NK-92 (cell line): ENCODE results near the gene IFITM10.

ENCODE experiments used
- DNase-seq: peaks from one replicate; lab custom pipeline; 2025; ENCODE audit not compliant: unreplicated experiment; lab: John Stamatoyannopoulos, UW

IFITM10 gene

DNA sequence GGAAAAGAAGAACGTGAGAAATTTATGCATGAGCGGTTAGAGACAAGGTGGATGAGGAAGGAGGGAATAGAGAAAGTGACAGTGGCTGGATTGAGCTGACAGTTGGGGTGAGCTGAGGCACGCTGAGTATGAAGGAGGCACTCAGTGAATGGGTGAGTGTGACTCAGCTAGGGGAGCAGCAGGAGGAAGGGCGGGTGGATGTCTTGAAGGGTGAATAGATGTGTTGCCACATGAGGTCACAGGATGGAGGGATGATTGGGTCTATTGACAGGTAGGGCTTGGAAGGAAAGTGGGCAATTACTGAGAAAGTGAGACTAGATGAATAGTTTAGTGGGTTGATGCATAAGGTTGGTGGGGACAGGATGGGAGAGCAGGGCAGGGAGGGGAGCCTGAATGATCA, 8.0 kb downstream of the IFITM10 start:
- DNase-seq, result no peak

DNA sequence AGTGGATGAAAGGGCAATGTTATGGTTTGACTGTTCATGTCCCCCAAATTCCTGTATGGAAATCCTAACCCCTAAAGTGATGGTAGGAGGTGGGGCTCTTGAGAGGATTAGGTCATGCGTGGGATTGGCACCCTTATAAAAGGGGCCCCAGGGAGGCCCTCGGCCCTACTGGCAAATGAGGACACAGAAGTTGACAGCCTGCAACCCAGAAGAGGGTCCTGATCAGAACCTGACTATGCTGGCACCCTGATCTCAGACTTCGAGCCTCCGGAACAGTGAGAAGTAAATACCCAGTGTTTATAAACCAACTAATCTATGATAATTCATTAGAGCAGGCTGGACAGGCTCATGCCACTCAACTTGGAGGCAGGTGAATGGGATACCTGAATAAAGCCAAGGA, 8.7 kb downstream of the IFITM10 start:
- DNase-seq, result no peak

DNA sequence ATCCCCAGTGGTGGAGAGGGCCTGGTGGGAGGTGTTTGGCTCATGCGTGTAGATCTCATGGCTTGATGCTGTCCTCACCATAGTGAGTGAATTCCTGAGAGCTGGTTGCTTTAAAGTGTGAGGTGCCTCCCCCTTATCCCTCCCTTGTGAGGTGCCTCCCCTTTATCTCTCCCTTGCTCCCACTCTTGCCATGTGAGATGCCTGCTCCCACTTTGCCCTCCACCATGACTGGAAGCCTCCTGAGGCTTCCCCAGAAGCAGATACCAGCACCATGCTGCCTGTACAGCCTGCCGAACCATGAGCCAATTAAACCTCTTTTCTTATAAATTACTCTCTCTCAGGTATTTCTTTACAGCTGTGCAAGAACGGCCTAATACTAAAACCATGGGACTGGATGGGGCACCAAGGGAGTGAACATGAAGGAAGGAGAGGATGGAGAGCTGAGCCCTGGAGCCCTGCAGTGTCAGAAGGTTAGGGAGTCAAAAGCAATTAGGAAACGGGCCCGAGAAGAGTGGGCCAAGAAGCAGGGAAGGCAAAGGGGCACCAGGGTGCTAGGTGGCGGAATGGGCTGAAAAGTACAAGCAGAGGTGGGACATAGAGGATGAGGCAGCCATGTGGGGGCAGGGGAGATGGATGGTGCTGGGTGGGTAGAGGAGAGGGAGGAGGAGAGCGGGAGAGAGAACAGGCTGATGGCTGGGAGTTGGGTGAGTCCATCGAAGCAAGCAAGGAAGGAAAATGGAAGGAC, 9.4 kb downstream of the IFITM10 start:
- no peak for DNase-seq

DNA sequence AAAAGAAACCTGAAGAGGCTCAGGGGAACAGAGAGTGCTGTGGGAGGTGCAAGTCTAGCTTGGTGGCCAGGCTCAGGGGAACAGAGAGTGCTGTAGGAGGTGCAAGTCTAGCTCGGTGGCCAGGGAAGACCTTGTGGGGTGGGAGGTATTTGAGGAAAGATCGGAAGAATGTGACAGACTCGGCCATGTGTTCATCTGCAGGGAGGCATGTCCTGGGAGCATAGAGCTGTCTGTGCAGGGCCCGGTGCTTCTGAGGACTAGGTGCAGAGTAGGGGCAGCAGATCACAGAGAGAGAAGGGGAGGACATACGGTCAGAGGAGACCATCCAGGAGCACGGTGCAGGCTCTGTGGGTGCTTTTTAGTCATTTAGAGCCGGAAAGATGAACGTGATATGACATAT, 10.8 kb downstream of the IFITM10 start:
- no peak for DNase-seq

DNA sequence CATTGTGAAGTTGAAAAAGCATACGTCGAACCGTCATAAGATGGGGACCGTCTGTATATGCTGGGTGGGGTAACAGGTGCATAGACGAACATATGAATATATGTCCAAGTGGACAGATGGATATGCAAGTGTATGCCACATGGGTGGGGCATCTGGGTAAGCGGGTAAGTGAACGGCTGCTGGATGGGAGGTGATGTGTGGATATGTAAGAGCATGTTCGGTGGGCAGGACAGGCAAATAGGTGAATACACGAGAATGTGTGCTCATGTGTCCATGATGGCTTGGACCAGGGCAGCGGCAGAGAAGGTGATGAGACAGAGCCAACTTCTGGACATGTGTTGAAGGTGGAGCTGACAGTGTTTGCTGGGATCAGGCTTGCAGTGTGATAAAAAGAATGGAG, 12.0 kb downstream of the IFITM10 start:
- DNase-seq, result no peak

DNA sequence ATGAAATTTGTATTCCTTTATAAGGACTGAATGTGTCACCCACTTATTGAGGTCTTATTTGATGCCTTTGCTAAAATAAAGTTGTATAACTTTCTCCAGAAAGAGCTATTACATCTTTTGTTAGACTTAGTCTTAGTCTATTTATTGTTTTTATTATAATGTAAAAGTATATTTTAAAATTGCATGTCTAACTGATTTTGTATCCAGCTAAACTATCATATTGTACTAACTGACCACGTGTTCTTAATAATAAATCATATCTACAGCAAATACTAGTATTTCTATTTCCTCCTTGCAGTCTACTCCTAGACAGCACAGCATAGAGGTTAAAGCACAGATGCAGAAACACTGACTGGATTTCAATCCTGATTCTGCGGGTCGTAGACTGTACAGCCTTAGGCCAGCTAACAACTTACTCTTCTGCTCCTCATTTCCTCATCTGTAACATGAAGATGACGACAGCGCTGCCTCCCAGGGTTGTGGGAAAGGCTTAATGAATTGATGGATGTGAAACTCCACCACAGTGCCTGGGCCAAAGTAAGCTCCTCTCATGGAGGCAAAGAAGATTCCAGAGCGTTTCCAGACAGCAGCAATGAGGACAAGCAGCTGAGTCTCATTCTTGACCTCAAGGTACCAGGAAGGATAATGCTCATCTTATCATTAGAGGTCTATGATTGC, 13.2 kb downstream of the IFITM10 start:
- no peak for DNase-seq

DNA sequence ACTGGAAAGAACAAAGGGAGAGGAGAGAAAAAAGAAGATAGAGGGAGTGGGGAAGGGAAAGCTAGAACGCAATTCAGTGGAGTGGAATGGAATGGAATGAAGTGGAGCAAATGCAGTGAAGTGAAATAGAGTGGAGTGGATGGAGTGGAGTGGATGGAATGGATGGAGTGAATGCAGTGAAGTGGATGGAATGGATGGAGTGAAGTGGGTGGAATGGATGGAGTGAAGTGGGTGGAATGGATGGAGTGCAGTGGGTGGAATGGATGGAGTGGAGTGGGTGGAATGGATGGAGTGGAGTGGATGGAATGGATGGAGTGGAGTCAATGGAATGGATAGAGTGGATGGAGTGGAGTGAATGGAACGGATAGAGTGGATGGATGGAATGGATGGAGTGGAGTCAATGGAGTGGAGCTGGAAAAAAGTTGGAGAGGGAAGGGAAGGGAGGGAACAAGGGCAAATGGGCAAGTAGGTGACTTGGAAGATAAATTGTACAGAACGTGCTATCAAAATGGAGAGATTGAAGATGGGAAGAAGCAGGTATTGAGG, 13.9 kb downstream of the IFITM10 start:
- DNase-seq, result no peak

DNA sequence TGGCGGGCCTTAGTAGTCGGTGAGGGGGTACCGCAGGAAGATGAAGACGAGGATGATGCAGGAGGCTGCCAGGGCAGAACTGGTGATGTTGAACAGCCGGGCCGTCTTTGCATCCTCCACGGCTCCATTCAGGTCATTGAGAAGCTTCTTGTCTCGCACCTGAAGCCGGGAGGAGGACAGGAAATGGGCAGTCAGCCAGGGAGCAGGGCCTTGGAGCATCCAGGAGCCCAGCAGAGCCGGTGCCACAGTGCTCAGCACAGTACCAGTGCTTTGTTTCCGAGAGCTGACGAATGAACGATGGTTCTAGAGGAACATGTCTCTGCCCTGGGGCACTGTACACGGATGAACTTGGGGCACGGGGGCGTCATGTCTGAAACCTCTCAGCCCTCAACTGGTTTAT, 15.1 kb downstream of the IFITM10 start:
- DNase-seq, result no peak

DNA sequence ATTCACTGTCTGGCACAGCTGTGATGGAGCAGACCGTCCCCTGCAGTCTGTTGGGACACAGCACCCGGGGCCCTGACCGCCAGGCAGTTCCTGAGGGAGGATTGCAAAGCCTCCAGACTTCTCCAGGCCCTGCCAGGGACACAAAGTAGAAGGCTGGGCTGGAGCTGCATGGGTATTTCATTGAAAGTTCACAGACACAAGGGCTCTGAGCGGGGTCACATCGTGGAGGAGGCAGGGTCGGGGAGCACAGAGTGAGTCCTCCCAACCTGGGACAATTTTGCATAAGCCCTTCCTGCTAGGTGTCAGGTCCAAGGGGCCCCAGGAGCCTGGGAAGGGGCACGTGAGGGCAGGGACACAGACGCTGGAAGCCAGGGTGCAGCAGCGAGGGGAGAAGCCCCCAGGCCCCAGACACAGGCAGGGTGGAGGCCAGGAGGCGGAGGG, 15.7 kb downstream of the IFITM10 start:
- no peak for DNase-seq

DNA sequence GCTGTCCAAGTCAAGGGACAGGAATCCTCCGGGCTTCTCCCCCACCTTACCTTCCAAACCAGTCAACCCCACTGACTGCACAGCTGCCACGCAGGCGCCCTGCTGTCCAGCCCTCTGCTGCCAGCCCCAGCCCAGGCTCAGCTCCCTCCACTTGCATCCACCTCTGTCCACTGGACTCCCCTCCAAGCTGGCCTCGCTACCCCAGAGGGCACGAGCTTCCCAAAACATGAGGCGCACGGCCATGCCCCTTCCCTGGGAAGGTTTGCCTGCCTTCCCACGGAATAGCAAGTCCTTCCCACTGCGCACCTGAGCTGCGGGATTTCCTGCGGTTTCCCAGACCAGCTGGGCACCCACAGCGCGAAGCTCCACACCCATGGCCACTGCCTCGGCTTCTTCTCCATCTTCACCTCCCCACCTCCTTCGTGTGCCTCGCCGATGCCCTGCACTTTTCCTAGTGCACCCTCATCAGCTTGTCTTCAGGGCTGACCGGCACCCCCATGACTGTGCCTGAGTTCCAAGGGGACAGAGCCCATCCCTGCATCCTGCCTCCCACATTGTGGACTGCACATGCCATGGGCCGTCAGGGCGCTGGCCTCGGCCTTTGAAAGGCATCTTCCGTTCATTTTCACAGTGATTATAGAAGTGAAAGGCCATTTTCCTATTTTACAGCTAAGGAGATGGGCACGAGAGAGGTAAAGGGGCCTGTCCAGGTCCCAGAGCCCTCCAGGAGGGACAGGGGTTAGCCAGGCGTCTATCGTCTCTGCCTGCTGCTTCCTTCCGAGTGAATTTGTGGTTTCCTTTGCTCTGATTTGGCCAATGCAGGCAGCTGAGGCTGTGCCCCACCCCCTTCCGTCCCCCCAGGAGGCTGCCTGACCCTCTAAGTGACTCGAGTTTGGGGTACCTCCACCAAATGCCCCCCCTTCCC, 16.4 kb downstream of the IFITM10 start:
- DNase-seq, result no peak

DNA sequence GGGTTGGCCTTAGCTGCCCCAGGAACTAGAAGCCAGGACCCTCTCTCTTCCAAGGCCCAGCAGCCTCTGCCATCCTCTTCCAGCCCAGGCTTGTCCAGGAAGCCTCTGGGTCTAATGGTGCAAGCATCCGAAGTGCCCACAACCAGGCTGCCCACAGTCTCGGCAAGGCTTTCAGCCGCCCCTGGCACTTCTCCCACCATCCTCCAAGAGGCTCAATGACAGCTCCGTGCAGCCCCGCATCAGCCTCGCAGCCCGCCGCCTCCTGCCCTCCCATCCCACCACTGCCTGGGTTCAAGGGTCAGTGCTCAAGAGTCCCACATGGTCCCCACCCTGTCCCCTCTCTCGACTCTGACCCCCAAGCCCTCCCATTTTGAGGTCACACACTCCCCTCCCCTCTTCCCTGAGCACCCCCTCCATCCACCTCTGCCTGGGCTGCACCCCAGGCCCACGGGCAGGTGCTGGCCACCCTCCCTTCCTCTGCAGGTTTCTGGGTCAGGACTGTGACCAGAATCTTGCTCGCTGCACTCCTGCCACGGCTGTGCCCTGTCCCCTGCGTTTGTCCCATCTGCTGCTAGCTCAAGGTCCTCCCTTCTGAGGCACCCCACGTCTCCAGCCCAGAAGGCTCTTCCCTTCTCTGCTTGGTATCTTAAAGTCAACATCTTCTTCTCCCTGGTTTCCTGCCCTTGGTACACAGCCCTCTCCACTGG, 17.2 kb downstream of the IFITM10 start:
- no peak for DNase-seq

DNA sequence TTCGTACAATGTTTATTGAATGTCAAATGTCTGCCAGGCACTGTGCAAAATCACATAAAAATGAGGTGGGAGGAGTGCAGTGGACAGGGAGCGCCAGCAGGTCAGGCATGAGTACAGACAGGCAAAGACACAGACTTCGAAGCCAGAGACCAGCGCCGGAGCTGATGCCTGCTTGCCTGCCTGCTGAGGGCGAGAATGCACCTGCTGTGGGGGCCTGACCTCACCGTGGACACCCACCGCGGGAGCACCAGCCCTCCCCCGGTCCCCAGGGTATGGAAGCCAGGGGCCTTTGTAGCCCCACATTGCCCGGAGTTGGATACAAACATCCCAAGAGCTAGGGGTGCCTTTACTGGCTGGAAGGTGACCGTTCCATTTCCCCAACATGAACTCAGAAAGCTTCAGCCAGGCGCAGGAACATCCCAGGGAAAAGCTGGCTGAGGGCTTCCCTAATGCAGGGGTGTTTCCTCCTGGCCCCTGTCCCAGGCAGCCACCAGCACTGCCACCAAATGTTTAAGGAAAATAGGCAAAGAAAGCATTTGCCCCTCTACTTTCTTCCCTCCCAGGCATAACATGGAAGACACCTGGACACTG, 17.9 kb downstream of the IFITM10 start:
- no peak for DNase-seq

DNA sequence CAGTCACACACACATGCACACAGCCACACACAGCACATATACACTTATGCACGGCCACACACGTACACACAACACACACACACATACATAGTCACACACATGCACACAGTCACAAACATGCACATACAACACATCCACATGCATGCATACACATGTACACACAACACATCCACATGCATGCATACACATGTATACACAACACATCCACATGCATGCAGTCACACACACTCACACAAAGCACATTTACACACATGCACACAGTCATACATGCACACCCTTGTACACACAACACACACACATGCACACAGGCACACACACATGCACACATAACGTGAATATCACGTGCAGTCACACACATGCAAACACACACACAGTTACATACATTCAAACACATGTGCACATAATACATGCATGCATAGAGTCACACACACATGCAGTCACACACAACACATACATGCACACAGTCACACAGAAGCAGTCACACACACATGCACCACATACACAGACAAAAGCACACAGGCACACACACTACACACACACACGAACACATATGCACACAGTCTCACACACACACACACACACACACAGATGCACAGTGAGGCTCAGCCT, 18.8 kb downstream of the IFITM10 start:
- no peak for DNase-seq

DNA sequence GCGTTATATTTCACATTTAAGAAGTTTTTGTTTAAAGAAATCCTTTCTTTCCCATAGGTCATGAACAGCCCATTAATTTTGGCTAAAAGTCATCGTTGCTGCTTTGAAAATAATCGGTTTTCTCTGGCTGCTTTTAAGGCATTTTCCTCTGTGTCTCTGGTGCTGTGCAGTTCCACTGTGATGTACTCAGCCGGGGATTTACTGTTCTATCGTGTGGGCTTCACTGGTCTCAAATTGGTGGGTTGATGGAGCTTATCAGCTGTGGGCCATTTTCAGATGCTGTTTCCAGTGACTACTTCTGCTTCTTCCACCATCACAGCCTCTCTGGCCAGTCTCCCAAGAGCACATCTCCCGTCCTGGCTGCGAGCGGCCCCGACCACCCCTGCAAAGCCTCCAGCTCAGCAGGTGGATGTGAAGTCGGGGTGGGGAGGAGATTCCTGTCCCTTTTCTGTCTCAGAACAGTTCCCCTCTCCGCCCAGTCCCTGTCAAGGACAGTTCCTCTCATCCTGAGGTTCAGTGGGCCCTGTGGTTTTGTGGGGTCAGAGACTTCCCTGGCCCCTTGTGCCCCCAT, 20.3 kb downstream of the IFITM10 start:
- DNase-seq, result no peak

DNA sequence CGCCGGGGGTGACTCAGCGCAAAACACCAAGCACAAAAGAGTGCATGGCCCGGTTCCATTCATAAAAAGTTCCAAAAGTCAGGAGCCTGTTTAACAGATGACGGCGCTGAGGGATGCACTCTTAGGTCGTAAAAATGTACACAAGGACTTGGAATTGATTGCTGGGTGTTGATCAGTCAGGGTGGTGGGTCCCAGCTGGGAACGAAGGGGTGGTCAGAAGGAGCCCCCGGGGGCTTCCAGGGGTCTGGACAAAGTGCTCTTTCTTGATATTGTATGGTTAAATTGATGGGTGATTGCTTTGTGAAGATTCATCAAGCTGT, 20.7 kb downstream of the IFITM10 start:
- DNase-seq, result no peak

DNA sequence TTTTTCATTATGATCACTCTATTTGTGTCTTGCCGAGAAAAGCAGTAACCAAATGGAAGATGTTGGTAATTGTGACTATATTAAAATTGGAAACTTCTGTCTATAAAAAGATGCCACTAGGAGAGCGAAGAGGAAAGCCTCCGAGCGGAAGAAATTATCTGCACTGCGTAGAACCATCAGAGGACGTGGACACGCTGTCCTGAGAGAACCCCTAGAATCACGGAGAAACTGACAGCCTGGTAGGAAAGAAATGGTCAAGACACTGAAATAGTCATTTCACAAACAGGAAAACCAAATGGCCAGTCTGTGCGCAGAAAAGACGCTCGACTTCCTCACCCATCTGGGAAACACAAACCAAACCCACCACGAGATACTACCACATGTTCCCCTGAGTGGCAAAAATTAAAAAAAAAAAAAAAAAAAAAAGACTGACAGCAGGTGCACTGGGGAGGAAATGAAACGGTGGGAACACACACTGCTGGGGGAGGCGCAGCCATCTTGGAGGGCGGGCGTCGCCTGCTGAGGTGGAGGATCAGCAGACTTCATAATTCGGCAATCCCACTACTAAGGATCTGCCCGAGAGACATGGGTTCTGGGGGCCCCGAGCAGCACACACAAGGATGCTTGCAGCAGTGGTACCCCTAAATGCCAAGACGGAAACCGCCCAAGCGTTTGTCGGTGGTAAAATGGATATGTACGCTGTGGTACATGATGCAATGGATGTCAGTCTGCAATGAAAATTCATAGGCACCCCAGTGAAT, 21.3 kb downstream of the IFITM10 start:
- DNase-seq, result no peak

DNA sequence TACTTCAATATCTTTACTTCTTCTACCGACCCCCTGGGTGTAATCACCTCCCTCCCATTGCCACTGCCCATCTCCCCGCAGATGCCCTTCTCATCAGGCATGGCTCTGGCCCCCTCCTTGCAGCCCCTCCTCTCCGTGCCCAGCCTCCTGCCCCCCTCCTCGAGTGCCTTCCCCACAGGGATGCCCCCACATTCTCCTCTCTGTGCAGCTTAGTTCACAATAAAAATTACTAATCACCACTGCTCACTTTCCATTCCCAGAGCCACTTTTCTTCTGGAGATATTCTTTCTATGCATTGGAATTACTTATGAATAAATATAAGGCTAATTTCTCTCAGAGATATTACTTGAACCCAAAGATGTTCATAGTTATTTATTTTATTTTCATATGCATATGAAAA, 22.1 kb downstream of the IFITM10 start:
- DNase-seq, result no peak

DNA sequence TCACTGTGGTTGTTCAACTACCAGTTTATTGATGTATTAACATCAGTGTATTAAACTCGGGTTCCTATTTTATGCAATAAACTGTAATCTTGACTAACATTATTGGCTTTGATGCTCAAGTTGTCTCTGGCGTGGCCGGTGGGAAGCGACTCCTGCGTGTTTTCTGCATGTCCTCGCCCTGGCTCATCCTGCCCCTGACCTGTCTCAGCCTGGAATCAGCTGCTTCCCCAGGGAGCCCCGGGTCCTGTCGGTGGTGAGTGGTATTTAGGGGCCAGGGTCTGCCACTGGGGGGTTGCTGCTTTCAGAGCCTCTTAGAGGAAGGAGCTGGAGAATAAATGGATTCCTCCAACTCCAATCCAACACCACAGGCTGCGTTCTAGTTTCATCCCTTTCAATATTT, 22.5 kb downstream of the IFITM10 start:
- DNase-seq, result no peak

DNA sequence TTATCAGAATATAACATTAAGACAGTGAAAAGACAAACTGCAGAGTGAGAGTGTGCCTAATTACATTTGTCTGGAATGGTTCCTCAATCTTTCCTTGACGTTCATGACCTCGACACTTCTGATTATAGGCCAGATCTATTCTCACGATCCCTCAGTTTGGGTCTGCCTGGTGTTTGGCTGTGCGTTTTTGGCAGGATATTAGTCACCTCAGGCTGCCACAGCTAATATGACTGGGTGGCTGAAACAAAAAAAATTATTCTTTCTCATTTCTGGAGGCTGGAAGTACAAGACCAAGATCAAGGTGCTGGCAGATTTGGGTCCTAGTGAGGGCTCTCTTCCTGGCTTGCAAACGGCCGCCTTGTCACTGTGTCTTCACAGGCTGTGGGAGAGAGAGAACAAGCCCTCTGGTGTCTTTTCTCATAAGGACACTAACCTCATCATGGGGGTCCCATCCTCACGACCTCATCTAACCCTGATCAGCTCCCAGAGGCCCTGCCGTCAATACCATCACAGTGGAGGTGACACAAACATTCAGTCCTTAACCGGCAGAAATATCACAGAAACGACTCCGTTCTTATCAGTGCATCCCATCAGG, 23.2 kb downstream of the IFITM10 start:
- no peak for DNase-seq
